DMS53 treated with DMSO at 0.1 percent for 48 hours (cell line): ENCODE measurements around the gene BLID.

Experiments
- DNase-seq: peaks from one replicate; lab custom pipeline; 2025; ENCODE audit not compliant: unreplicated experiment; lab: John Stamatoyannopoulos, UW

BLID gene

DNA sequence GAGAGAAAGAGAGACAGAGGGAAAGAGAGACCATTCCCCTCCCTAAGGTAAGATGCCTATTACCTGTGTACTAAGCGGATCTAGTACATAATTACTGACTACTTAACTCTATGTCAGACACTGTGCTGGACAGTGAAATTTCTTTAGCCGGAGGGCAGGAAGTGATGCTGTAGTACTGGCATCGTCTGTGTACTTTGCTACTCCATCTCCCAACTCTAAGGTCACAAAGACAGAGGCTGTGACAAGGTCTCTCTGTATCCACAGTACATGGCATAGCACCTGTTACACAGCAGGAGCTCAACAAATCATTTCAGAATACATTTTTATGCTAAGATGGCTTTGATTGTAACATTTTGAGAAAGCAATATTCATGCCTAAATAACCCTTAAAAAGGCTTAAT lies 9.0 kb downstream of the BLID start:
- no peak for DNase-seq

DNA sequence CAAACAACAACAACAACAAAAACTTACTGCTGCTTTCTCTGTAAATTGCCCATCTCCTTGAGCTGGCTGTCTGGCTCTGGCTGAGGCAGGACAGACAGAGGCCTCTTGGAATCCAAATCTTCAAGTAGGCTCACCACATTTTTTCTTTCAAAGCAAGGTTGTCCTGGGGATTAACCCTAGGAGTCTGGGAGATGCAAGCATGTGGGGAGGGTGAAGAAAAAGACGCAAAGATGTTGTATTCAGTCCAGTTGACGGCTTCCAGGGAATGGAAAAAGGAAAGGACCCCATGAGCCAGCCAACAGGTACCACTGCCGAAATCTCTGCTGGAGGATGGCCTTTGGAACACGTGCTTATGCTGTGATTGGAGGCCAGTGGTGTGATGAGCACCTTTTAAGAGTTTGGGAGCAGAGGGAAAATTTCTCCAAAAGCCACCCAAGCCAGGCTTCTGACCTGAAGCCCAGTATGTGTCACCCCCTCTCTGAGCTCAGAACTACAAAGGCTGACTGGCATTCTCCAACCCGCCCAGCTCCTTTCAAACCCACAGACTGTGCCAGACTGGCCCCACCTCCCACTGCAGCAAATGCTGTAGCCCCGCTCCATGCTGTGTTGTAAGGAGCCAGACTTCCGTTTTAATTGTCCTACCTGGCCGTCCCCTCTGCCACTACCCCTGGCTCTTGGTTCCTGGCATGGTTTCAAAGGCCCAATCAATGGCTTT lies 10.8 kb downstream of the BLID start:
- no peak for DNase-seq

DNA sequence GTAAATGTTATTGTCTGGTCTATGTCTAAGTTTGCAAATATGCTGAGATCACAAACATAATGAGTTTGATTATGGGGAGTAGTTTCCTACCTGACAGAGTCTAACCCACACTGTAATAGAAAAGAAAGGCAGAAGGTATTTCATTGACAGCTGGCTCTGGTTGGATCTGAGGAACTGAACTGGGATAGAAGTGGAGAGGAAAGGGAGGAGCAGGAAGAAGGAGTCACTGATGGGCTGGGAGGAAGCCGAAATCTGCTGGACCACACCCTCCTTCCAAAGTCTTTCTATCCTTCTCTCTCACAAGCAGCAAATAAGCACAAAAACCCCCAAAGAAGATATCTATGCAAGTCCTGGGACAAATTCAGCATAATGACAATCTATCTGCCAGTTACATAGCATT lies 11.7 kb downstream of the BLID start:
- no peak for DNase-seq

DNA sequence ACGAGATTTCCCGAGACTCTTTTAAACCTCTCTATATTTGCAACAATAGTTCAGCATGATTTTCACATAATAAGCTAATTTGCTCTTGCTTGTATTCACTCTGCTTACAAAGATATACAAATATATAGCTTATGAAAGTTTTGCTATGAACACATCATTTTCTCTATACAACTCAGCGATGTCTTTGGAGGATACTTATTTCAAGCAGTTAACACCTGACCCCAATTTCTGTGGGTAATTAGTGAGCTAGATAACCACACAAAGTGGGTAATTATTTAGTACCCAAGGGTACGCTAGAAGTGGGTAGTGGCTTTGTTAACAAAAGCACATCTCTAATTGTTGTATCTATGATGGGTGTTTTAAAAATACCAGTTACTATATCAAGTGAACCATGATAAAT lies 12.3 kb downstream of the BLID start:
- no peak for DNase-seq

GRCh38 chr11:122103321-122103720 lies 12.7 kb downstream of the BLID start:
- no peak for DNase-seq

DNA sequence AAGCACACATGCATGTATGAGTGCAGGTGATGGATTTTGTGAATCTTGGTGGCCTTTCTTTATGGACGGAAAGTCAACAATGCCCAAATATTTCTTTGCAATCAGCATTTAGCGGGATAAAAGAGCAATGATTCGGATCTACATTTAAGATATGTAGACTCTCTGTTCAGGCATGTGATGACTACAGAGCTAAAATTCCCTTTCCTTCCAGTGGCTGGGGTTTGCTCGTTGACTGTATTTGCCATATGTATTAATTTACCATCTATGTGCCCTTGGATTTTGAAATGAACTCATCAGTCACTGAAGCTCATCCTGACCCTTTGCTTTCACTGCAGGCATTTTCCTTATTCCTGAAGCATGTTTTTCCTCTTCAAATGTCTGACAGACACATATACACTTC lies 13.6 kb downstream of the BLID start:
- DNase-seq, result no peak

GRCh38 chr11:122101625-122102291 lies 14.3 kb downstream of the BLID start:
- no peak for DNase-seq

- no peak for DNase-seq
These were observed 15.3 kb downstream of the BLID start for GRCh38 chr11:122100756-122101080.

- no peak for DNase-seq
These were observed 15.8 kb downstream of the BLID start for GRCh38 chr11:122100037-122100755.

- no peak for DNase-seq
These were observed 16.5 kb downstream of the BLID start for GRCh38 chr11:122099374-122100036.

DNA sequence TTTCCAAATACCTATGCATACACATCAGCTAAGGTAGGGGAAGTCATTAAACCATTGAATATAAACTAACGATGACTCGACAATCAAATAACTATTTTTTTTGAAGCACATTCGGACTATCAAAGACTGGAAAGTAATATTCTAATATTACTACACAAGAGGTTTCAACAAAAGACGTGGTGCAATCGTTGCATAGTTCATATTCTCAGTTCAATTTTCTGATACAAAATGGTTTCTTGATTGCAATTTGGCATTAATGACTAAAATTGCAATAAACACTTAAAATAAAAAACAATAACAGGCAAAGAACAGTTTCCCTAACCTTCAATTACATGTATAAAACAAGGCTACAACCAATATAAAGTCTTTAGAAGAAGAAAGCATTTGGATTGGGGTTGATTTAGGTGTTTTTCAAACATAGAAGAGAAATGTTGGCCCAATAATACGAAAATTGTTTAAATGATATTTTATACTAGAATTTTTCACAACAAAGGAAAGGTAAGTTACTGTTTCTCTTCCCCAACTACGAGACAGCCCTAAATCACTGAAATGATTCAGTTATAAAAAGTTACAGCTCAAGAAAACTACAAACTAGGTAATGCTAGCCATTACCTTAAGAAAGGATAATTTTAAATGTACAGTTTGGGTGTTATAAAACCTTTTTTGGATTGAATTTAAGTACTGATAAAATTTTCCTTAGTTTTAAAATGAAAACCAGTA lies 17.6 kb downstream of the BLID start:
- no peak for DNase-seq

DNA sequence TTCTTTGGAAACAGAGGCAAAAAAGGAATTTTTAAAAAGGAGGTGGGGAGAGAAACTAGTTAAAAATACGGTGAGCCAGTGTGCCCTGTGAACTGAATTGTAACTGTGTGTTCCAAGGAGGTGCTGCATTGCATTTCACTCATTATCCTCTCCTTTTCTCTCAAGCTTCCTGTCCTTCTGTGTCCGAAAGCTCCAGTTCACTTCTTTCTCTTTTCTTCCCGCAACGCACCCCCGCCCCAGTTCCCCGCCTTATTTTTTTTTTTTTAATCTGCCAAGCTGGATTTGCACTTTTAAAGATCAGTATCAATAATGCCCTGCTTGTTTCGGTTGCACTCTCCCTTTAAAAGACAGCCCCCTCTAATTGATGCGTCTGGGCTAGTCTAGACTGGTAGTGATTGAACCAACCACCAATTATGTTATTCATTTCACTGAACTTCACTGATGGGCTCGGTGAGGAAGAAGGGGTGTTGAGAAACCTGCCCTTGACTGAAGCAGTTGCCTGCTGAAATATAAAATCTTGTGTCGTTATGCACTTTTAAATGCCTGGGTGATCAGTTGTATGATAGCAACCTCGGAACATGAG lies 18.5 kb downstream of the BLID start:
- no peak for DNase-seq

- DNase-seq, result no peak
These were observed 19.5 kb downstream of the BLID start for GRCh38 chr11:122096272-122097112.

GRCh38 chr11:122095681-122096262 lies 20.2 kb downstream of the BLID start:
- no peak for DNase-seq

- no peak for DNase-seq
These were observed 21.2 kb downstream of the BLID start for GRCh38 chr11:122094836-122095235.

GRCh38 chr11:122093731-122094275 lies 22.2 kb downstream of the BLID start:
- no peak for DNase-seq

GRCh38 chr11:122091835-122092234 lies 24.2 kb downstream of the BLID start:
- DNase-seq, result no peak

DNA sequence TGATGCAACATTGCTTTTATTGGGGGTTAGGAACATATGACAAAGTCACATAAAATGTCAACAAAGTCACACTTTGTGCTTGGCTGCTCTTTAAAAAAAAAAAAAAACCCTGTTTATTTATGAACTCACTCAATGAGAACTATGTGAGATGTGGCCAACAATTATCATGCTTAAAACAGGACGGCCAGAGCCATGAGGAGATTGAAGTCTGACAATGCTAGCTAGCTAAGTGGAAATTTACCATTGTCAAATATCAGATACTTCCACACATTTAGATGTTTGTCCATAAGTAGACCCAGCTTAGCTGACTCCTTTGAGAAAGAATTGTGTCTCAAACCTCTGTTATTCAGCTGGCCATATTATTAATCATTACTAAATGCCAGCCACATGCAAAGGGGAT lies 26.9 kb downstream of the BLID start:
- no peak for DNase-seq

GRCh38 chr11:122085712-122086111 lies 30.3 kb downstream of the BLID start:
- DNase-seq, result no peak
